ENCODE data around the gene FOXP1. TPM values are rescaled to one million over a fixed set of nuclear protein-coding genes. Genes with fewer than 3 reads are reported as not detected.

Gene FOXP1
- polyA plus RNA-seq, 1 donor from 2014 or later: 5.6 TPM

GRCh38 chr3:71129611-71130431 lies 453.7 kb downstream of the FOXP1 start:
- Histone ChIP-seq H3K36me3 (ENCODE audit: insufficient read depth, low read length) (no peaks in the 10 kb centered on the region), H3K27me3 (ENCODE audit: insufficient read depth, low read depth, low read length) (no peaks in the 10 kb centered on the region), H3K9me3 (ENCODE audit: low read length) (no peaks in the 10 kb centered on the region), H3K4me3 (ENCODE audit: low read length) (no peak overlapping the region), H3K9ac (ENCODE audit: low read length) (no peak overlapping the region), H3K9me2 (ENCODE audit: insufficient read depth, low read length) (no peaks in the 10 kb centered on the region), H3K4me2 (ENCODE audit: low read length) (no peak overlapping the region), H2AFZ (ENCODE audit: low read depth, low read length) (no peak overlapping the region), H4K20me1 (ENCODE audit: insufficient read depth) (no peaks in the 10 kb centered on the region), H3F3A (ENCODE audit: insufficient read depth, low read length, poor library complexity, severe bottlenecking) (peaks cover 10% of the 10 kb centered on the region), H3K79me2 (replicated peaks; ENCODE audit: insufficient read depth, low read length) (no peaks in the 10 kb centered on the region), H3K27ac (ENCODE audit: low read length) (no peak overlapping the region)
- TF ChIP-seq, protein P1, sequence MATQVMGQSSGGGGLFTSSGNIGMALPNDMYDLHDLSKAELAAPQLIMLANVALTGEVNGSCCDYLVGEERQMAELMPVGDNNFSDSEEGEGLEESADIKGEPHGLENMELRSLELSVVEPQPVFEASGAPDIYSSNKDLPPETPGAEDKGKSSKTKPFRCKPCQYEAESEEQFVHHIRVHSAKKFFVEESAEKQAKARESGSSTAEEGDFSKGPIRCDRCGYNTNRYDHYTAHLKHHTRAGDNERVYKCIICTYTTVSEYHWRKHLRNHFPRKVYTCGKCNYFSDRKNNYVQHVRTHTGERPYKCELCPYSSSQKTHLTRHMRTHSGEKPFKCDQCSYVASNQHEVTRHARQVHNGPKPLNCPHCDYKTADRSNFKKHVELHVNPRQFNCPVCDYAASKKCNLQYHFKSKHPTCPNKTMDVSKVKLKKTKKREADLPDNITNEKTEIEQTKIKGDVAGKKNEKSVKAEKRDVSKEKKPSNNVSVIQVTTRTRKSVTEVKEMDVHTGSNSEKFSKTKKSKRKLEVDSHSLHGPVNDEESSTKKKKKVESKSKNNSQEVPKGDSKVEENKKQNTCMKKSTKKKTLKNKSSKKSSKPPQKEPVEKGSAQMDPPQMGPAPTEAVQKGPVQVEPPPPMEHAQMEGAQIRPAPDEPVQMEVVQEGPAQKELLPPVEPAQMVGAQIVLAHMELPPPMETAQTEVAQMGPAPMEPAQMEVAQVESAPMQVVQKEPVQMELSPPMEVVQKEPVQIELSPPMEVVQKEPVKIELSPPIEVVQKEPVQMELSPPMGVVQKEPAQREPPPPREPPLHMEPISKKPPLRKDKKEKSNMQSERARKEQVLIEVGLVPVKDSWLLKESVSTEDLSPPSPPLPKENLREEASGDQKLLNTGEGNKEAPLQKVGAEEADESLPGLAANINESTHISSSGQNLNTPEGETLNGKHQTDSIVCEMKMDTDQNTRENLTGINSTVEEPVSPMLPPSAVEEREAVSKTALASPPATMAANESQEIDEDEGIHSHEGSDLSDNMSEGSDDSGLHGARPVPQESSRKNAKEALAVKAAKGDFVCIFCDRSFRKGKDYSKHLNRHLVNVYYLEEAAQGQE (IDR thresholded peaks at IDR 0.05; ENCODE audit: borderline replicate concordance): no peak
- TF ChIP-seq, protein P2, sequence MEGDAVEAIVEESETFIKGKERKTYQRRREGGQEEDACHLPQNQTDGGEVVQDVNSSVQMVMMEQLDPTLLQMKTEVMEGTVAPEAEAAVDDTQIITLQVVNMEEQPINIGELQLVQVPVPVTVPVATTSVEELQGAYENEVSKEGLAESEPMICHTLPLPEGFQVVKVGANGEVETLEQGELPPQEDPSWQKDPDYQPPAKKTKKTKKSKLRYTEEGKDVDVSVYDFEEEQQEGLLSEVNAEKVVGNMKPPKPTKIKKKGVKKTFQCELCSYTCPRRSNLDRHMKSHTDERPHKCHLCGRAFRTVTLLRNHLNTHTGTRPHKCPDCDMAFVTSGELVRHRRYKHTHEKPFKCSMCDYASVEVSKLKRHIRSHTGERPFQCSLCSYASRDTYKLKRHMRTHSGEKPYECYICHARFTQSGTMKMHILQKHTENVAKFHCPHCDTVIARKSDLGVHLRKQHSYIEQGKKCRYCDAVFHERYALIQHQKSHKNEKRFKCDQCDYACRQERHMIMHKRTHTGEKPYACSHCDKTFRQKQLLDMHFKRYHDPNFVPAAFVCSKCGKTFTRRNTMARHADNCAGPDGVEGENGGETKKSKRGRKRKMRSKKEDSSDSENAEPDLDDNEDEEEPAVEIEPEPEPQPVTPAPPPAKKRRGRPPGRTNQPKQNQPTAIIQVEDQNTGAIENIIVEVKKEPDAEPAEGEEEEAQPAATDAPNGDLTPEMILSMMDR (IDR thresholded peaks at IDR 0.05; ENCODE audit: poor library complexity, severe bottlenecking): no peak
- no peak for TF ChIP-seq POLR2AphosphoS5 (IDR thresholded peaks at IDR 0.05)
- TF ChIP-seq EP300 (conservative IDR thresholded peaks at IDR 0.05; ENCODE audit: poor library complexity, severe bottlenecking): no peak
- no peak for TF ChIP-seq EZH2 (IDR thresholded peaks at IDR 0.05; ENCODE audit: borderline replicate concordance, insufficient read depth, low read length, poor library complexity, severe bottlenecking)
- TF ChIP-seq SMC3 (conservative IDR thresholded peaks at IDR 0.05; ENCODE audit: poor library complexity): no peak
- no peak for TF ChIP-seq MXI1 (conservative IDR thresholded peaks at IDR 0.05; ENCODE audit: poor library complexity, severe bottlenecking)
- TF ChIP-seq RAD21 (conservative IDR thresholded peaks at IDR 0.05): no peak

DNA sequence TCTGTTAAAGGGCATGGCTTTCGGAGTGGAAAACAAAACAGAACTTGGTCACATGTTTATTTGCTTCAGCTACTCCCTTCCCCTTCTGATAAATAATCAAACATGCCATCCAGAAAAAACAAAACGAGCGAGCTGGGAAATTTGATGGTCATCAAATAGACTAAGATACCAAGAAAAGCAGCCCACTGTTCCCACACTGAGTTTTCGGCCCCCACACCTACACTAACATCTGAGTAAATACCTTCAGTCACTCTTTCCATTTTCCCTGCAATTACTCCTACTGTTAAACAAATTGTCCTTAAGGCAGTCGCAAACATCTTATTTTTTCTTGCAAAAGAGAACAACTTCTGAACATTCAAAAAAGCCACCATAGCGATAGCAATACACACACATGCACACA lies 454.6 kb downstream of the FOXP1 start:
- H3K9me3 ChIP-seq (ENCODE audit: low read length): no peaks in the 10 kb centered on the region
- H3K27me3 ChIP-seq (ENCODE audit: insufficient read depth, low read depth, low read length): no peaks in the 10 kb centered on the region
- no peak overlapping the region for H3K4me2 ChIP-seq (ENCODE audit: low read length)
- peaks cover 10% of the 10 kb centered on the region for H3F3A ChIP-seq (ENCODE audit: insufficient read depth, low read length, poor library complexity, severe bottlenecking)
- no peak overlapping the region for H3K4me3 ChIP-seq (ENCODE audit: low read length)
- no peaks in the 10 kb centered on the region for H4K20me1 ChIP-seq (ENCODE audit: insufficient read depth)
- H2AFZ ChIP-seq (ENCODE audit: low read depth, low read length): no peak overlapping the region
- TF ChIP-seq TAF1 (IDR thresholded peaks at IDR 0.05; ENCODE audit: low read depth): no peak
- TF ChIP-seq EP300 (conservative IDR thresholded peaks at IDR 0.05; ENCODE audit: poor library complexity, severe bottlenecking): no peak
- TF ChIP-seq RAD21 (conservative IDR thresholded peaks at IDR 0.05): no peak
- TF ChIP-seq, protein P1 (IDR thresholded peaks at IDR 0.05; ENCODE audit: borderline replicate concordance): no peak
- no peak for TF ChIP-seq POLR2AphosphoS5 (IDR thresholded peaks at IDR 0.05)
- TF ChIP-seq MXI1 (conservative IDR thresholded peaks at IDR 0.05; ENCODE audit: poor library complexity, severe bottlenecking): no peak
- no peak for TF ChIP-seq EZH2 (IDR thresholded peaks at IDR 0.05; ENCODE audit: borderline replicate concordance, insufficient read depth, low read length, poor library complexity, severe bottlenecking)
- TF ChIP-seq, protein P2 (IDR thresholded peaks at IDR 0.05; ENCODE audit: poor library complexity, severe bottlenecking): no peak
- TF ChIP-seq SMC3 (conservative IDR thresholded peaks at IDR 0.05; ENCODE audit: poor library complexity): no peak
- H3K9me2 ChIP-seq (ENCODE audit: insufficient read depth, low read length): no peaks in the 10 kb centered on the region
- no peaks in the 10 kb centered on the region for H3K79me2 ChIP-seq (replicated peaks; ENCODE audit: insufficient read depth, low read length)
- H3K9ac ChIP-seq (ENCODE audit: low read length): no peak overlapping the region
- no peak overlapping the region for H3K27ac ChIP-seq (ENCODE audit: low read length)
- no peaks in the 10 kb centered on the region for H3K36me3 ChIP-seq (ENCODE audit: insufficient read depth, low read length)
